ENCODE data around the gene FGF22. TPM values are rescaled to one million over a fixed set of nuclear protein-coding genes. Genes with fewer than 3 reads are reported as not detected.

The FGF22 gene
- total and polyA plus RNA-seq, 2 of the 8 experiments (the other 6 are each of a cell fraction or from before 2014, with no cell fraction given), result 0.44 to 1.7 TPM

DNA sequence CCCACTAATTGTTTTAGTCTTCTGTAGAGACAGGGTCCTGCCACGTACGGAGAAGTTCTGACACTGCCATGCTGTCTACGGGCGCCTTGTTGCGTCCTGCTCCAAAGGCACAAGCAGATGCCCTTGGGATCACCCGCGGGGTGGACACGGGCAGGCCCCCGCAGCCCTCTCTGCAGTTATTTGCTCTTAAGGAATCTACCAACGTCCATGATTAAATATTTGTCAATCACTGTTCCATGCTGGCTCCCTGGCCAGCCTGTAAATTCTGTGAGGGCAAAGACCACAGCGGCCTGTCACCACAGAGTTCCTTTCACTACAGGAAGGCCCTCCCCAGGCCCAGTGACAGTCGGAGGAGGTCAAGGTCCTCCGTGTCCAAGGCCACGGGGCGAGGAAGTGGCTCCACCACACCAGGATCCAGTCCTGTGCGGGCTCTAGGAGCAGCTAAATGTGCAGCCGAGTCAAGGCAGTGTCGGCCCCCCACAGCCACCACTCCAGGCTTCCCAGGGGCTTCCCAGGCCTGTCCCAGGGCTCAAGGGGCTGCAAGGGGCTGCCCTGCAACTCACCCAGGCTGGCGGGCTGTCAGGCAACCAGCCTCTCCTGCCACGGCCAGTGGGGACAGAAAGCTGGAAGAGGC, 21.2 kb downstream of the FGF22 start (continued):
- TF ChIP-seq, protein P1, sequence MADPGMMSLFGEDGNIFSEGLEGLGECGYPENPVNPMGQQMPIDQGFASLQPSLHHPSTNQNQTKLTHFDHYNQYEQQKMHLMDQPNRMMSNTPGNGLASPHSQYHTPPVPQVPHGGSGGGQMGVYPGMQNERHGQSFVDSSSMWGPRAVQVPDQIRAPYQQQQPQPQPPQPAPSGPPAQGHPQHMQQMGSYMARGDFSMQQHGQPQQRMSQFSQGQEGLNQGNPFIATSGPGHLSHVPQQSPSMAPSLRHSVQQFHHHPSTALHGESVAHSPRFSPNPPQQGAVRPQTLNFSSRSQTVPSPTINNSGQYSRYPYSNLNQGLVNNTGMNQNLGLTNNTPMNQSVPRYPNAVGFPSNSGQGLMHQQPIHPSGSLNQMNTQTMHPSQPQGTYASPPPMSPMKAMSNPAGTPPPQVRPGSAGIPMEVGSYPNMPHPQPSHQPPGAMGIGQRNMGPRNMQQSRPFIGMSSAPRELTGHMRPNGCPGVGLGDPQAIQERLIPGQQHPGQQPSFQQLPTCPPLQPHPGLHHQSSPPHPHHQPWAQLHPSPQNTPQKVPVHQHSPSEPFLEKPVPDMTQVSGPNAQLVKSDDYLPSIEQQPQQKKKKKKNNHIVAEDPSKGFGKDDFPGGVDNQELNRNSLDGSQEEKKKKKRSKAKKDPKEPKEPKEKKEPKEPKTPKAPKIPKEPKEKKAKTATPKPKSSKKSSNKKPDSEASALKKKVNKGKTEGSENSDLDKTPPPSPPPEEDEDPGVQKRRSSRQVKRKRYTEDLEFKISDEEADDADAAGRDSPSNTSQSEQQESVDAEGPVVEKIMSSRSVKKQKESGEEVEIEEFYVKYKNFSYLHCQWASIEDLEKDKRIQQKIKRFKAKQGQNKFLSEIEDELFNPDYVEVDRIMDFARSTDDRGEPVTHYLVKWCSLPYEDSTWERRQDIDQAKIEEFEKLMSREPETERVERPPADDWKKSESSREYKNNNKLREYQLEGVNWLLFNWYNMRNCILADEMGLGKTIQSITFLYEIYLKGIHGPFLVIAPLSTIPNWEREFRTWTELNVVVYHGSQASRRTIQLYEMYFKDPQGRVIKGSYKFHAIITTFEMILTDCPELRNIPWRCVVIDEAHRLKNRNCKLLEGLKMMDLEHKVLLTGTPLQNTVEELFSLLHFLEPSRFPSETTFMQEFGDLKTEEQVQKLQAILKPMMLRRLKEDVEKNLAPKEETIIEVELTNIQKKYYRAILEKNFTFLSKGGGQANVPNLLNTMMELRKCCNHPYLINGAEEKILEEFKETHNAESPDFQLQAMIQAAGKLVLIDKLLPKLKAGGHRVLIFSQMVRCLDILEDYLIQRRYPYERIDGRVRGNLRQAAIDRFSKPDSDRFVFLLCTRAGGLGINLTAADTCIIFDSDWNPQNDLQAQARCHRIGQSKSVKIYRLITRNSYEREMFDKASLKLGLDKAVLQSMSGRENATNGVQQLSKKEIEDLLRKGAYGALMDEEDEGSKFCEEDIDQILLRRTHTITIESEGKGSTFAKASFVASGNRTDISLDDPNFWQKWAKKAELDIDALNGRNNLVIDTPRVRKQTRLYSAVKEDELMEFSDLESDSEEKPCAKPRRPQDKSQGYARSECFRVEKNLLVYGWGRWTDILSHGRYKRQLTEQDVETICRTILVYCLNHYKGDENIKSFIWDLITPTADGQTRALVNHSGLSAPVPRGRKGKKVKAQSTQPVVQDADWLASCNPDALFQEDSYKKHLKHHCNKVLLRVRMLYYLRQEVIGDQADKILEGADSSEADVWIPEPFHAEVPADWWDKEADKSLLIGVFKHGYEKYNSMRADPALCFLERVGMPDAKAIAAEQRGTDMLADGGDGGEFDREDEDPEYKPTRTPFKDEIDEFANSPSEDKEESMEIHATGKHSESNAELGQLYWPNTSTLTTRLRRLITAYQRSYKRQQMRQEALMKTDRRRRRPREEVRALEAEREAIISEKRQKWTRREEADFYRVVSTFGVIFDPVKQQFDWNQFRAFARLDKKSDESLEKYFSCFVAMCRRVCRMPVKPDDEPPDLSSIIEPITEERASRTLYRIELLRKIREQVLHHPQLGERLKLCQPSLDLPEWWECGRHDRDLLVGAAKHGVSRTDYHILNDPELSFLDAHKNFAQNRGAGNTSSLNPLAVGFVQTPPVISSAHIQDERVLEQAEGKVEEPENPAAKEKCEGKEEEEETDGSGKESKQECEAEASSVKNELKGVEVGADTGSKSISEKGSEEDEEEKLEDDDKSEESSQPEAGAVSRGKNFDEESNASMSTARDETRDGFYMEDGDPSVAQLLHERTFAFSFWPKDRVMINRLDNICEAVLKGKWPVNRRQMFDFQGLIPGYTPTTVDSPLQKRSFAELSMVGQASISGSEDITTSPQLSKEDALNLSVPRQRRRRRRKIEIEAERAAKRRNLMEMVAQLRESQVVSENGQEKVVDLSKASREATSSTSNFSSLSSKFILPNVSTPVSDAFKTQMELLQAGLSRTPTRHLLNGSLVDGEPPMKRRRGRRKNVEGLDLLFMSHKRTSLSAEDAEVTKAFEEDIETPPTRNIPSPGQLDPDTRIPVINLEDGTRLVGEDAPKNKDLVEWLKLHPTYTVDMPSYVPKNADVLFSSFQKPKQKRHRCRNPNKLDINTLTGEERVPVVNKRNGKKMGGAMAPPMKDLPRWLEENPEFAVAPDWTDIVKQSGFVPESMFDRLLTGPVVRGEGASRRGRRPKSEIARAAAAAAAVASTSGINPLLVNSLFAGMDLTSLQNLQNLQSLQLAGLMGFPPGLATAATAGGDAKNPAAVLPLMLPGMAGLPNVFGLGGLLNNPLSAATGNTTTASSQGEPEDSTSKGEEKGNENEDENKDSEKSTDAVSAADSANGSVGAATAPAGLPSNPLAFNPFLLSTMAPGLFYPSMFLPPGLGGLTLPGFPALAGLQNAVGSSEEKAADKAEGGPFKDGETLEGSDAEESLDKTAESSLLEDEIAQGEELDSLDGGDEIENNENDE (IDR thresholded peaks at IDR 0.05; ENCODE audit: insufficient replicate concordance, low read length), result no peak
- TF ChIP-seq RBBP5 (IDR thresholded peaks at IDR 0.05; ENCODE audit: borderline replicate concordance, low read depth, low read length) (no peak), PHF8 (conservative IDR thresholded peaks at IDR 0.05; ENCODE audit: low read depth, low read length) (no peak)
